ENCODE data around the gene EARS2.

Gene EARS2

GRCh38 chr16:23580391-23580790 is 23.2 kb upstream of the EARS2 start:
- H3K27ac ChIP-seq = no peak overlapping the region
- H3K36me3 ChIP-seq = peaks cover 46% of the 10 kb centered on the region
- H3K4me1 ChIP-seq (ENCODE audit: control insufficient read depth in 1 of 2, insufficient read depth in 1 of 2, low read depth in 1 of 2, low read length in 1 of 2) = peaks cover 0 to 7% of the 10 kb centered on the region in 2 experiments
- no peak overlapping the region for H3K4me3 ChIP-seq (ENCODE audit: low read depth in 1 of 2, low read length in 1 of 2)
- H3K27me3 ChIP-seq = no peaks in the 10 kb centered on the region
- TF ChIP-seq CTCF (IDR thresholded peaks at IDR 0.05) = no peak
- H3K9me3 ChIP-seq = no peaks in the 10 kb centered on the region

GRCh38 chr16:23579371-23579770 is 22.2 kb upstream of the EARS2 start:
- Histone ChIP-seq H3K27me3 (no peaks in the 10 kb centered on the region), H3K36me3 (peaks cover 42% of the 10 kb centered on the region), H3K4me3 (ENCODE audit: low read depth in 1 of 2, low read length in 1 of 2) (no peak overlapping the region), H3K27ac (no peak overlapping the region), H3K9me3 (no peaks in the 10 kb centered on the region), H3K4me1 (ENCODE audit: control insufficient read depth in 1 of 2, insufficient read depth in 1 of 2, low read depth in 1 of 2, low read length in 1 of 2) (peaks cover 0 to 7% of the 10 kb centered on the region in 2 experiments)
- TF ChIP-seq CTCF (IDR thresholded peaks at IDR 0.05) = no peak

- no peak for TF ChIP-seq CTCF (IDR thresholded peaks at IDR 0.05)
- H3K9me3 ChIP-seq = no peaks in the 10 kb centered on the region
- no peaks in the 10 kb centered on the region for H3K27me3 ChIP-seq
- no peak overlapping the region for H3K4me3 ChIP-seq (ENCODE audit: low read depth in 1 of 2, low read length in 1 of 2)
- H3K4me1 ChIP-seq (ENCODE audit: control insufficient read depth in 1 of 2, insufficient read depth in 1 of 2, low read depth in 1 of 2, low read length in 1 of 2) = peaks cover 0 to 7% of the 10 kb centered on the region in 2 experiments
- H3K36me3 ChIP-seq = peaks cover 37% of the 10 kb centered on the region
- H3K27ac ChIP-seq = no peak overlapping the region
These were observed 21.1 kb upstream of the EARS2 start for GRCh38 chr16:23578101-23578830.

GRCh38 chr16:23577493-23577892 is 20.3 kb upstream of the EARS2 start:
- no peak overlapping the region for H3K4me3 ChIP-seq (ENCODE audit: low read depth in 1 of 2, low read length in 1 of 2)
- TF ChIP-seq CTCF (IDR thresholded peaks at IDR 0.05) = no peak
- H3K4me1 ChIP-seq (ENCODE audit: control insufficient read depth in 1 of 2, insufficient read depth in 1 of 2, low read depth in 1 of 2, low read length in 1 of 2) = peaks cover 0 to 7% of the 10 kb centered on the region in 2 experiments
- H3K36me3 ChIP-seq = peaks cover 29% of the 10 kb centered on the region
- no peaks in the 10 kb centered on the region for H3K9me3 ChIP-seq
- no peaks in the 10 kb centered on the region for H3K27me3 ChIP-seq
- no peak overlapping the region for H3K27ac ChIP-seq

- no peaks in the 10 kb centered on the region for H3K9me3 ChIP-seq
- H3K27me3 ChIP-seq = no peaks in the 10 kb centered on the region
- peaks cover 0 to 7% of the 10 kb centered on the region in 2 experiments for H3K4me1 ChIP-seq (ENCODE audit: control insufficient read depth in 1 of 2, insufficient read depth in 1 of 2, low read depth in 1 of 2, low read length in 1 of 2)
- H3K36me3 ChIP-seq = peaks cover 16% of the 10 kb centered on the region
- H3K27ac ChIP-seq = no peak overlapping the region
- no peak overlapping the region for H3K4me3 ChIP-seq (ENCODE audit: low read depth in 1 of 2, low read length in 1 of 2)
- TF ChIP-seq CTCF (IDR thresholded peaks at IDR 0.05) = no peak
These were observed 18.7 kb upstream of the EARS2 start for GRCh38 chr16:23575834-23576233.

Data from neutrophil (primary cell).